LNCAP (cell line): ENCODE data around the gene PAOX.

ENCODE experiments used
- CTCF ChIP-seq: fragments of 450-650 bp; IDR thresholded peaks from 2 replicates; pipeline ENCODE4 v1.5.1; 2017; ENCODE audit warnings: mild to moderate bottlenecking

PAOX gene

GRCh38 chr10:133372507-133372906 lies 6.6 kb upstream of the PAOX start:
- TF ChIP-seq CTCF: no peak

GRCh38 chr10:133373174-133374090 lies 5.6 kb upstream of the PAOX start, which contains the start of gene ECHS1:
ECHS1 (minus strand) TSS chr10:133373354; CDS start chr10:133373333, 21 bp downstream.
- no peak for TF ChIP-seq CTCF

- no peak for TF ChIP-seq CTCF
Measured at GRCh38 chr10:133375357-133376115, 3.5 kb upstream of the PAOX start.

GRCh38 chr10:133377025-133377817 lies 1.8 kb upstream of the PAOX start:
- TF ChIP-seq CTCF: no peak

GRCh38 chr10:133377818-133378250 lies 1.2 kb upstream of the PAOX start:
- no peak for TF ChIP-seq CTCF

- TF ChIP-seq CTCF: no peak
Measured at GRCh38 chr10:133378251-133379096, 588 bp upstream of the PAOX start.
